DND-41 (cell line): ENCODE results near the gene FAM120A.

Experiments
- ATAC-seq: fragments of 200-7000 bp; cut with Tn5 transposase; 3 replicates; pipeline ENCODE4 v1.9.1; 2021; ENCODE audit warnings: low read depth; ENCODE audit not compliant: insufficient read depth
- DNase-seq: peaks from one replicate; pipeline ENCODE4 v3.0.0-alpha.2; 2020
- H2AFZ ChIP-seq: 2 replicates; pipeline ENCODE4 v1.6.0; 2012; ENCODE audit warnings: low read depth, low read length
- H3K27ac ChIP-seq: 2 replicates; pipeline ENCODE4 v1.5.1; 2012; ENCODE audit warnings: low read length, inconsistent platforms
- H3K27me3 ChIP-seq: fragments of 200-600 bp; sonication (generic); 2 replicates; pipeline ENCODE4 v1.6.0; 2012; ENCODE audit warnings: low read length, mild to moderate bottlenecking, inconsistent platforms; ENCODE audit not compliant: insufficient read depth, poor library complexity
- H3K36me3 ChIP-seq: 2 replicates; pipeline ENCODE4 v1.5.1; 2012; ENCODE audit warnings: low read length, inconsistent platforms; ENCODE audit not compliant: insufficient read depth
- H3K4me1 ChIP-seq: 2 replicates; pipeline ENCODE4 v1.5.1; 2012; ENCODE audit warnings: mild to moderate bottlenecking, low read length; ENCODE audit not compliant: insufficient read depth
- H3K4me2 ChIP-seq: 2 replicates; pipeline ENCODE4 v1.6.0; 2012; ENCODE audit warnings: mild to moderate bottlenecking, moderate library complexity, low read length, inconsistent platforms; ENCODE audit not compliant: insufficient read depth
- H3K4me3 ChIP-seq, 2 experiments: fragments of 200-600 bp in 1 of 2; shearing (Covaris generic) in 1 of 2; 2 replicates each; pipeline ENCODE4 v1.5.1; 2012 to 2016; ENCODE audit warnings: inconsistent platforms in 2 of 2, low read length in 2 of 2, mild to moderate bottlenecking in 2 of 2, low read depth in 1 of 2, moderate library complexity in 1 of 2
- H3K79me2 ChIP-seq: 2 replicates; pipeline ENCODE4 v1.6.0; 2012; ENCODE audit warnings: low read length, inconsistent platforms; ENCODE audit not compliant: insufficient read depth
- H3K9ac ChIP-seq: 2 replicates; pipeline ENCODE4 v1.6.0; 2012; ENCODE audit warnings: low read depth, mild to moderate bottlenecking, inconsistent platforms, low read length, moderate library complexity
- H3K9me3 ChIP-seq: 2 replicates; pipeline ENCODE4 v1.5.1; 2012; ENCODE audit warnings: low read length, moderate library complexity, mild to moderate bottlenecking, inconsistent platforms; ENCODE audit not compliant: insufficient read depth, severe bottlenecking
- H4K20me1 ChIP-seq: 2 replicates; pipeline ENCODE4 v1.6.0; 2012; ENCODE audit warnings: low read length; ENCODE audit not compliant: insufficient read depth
- CTCF ChIP-seq: IDR thresholded peaks from 2 replicates; pipeline ENCODE4 v1.5.1; 2012; ENCODE audit warnings: borderline replicate concordance, low read length, moderate library complexity, mild to moderate bottlenecking; ENCODE audit not compliant: poor library complexity, severe bottlenecking; ENCODE audit errors: extremely low read depth
- EZH2 ChIP-seq: IDR thresholded peaks from 3 replicates; pipeline ENCODE4 v1.6.1; 2012; ENCODE audit warnings: borderline replicate concordance, low read depth, mild to moderate bottlenecking, moderate library complexity, low read length, inconsistent platforms; ENCODE audit not compliant: severe bottlenecking

The FAM120A gene

GRCh38 chr9:93576258-93577077 lies 125.0 kb downstream of the FAM120A start, which contains the start of gene PHF2:
Gene PHF2 (plus strand): TSS chr9:93576584. CDS start chr9:93576774, 190 bp downstream.
- no peak for TF ChIP-seq EZH2
- no peak for TF ChIP-seq CTCF
- no peaks in the 10 kb centered on the region for H3K36me3 ChIP-seq
- peak within 1 kb of the TSS; percentile 86 for H3K4me2 ChIP-seq
- peak; percentile 61 for ATAC-seq
- peaks cover 66% of the 10 kb centered on the region for H3K79me2 ChIP-seq
- no peaks in the 10 kb centered on the region for H3K27me3 ChIP-seq
- peaks cover 40% of the 10 kb centered on the region for H3K4me1 ChIP-seq
- H3K9me3 ChIP-seq, result no peaks in the 10 kb centered on the region
- H4K20me1 ChIP-seq, result peaks cover 27% of the 10 kb centered on the region
- peak within 1 kb of the TSS; percentile 88 for H3K27ac ChIP-seq
- H3K4me3 ChIP-seq, result peak within 1 kb of the TSS; percentile 55 to 83; a peak in 3 of 4 replicates
- H3K9ac ChIP-seq, result peak within 1 kb of the TSS; percentile 77
- H2AFZ ChIP-seq, result peak within 1 kb of the TSS; percentile 81
- peak; percentile 30 for DNase-seq

GRCh38 chr9:93577078-93577974 lies 125.8 kb downstream of the FAM120A start:
- TF ChIP-seq EZH2 (no peak), CTCF (no peak)
- H3K4me1 ChIP-seq, result peaks cover 41% of the 10 kb centered on the region
- peaks cover 74% of the 10 kb centered on the region for H3K79me2 ChIP-seq
- peak overlapping the region; percentile 77 for H3K9ac ChIP-seq
- peak overlapping the region; percentile 86 for H3K4me2 ChIP-seq
- DNase-seq (peak; percentile 33), ATAC-seq (peak; percentile 25)
- H3K36me3 ChIP-seq, result no peaks in the 10 kb centered on the region
- no peaks in the 10 kb centered on the region for H3K27me3 ChIP-seq
- H3K27ac ChIP-seq, result peak overlapping the region; percentile 75
- H3K4me3 ChIP-seq, result peak overlapping the region; percentile 49 to 83; a peak in 3 of 4 replicates
- H2AFZ ChIP-seq, result peak overlapping the region; percentile 59
- H4K20me1 ChIP-seq, result peaks cover 36% of the 10 kb centered on the region
- H3K9me3 ChIP-seq, result no peaks in the 10 kb centered on the region

- ATAC-seq (peak; percentile 5; the same call in 1 of the 3 replicates), DNase-seq (peak; percentile 9)
- H3K36me3 ChIP-seq, result no peaks in the 10 kb centered on the region
- no peak overlapping the region for H2AFZ ChIP-seq
- H4K20me1 ChIP-seq, result peaks cover 39% of the 10 kb centered on the region
- peak overlapping the region; percentile 49 to 83; a peak in 3 of 4 replicates for H3K4me3 ChIP-seq
- H3K4me1 ChIP-seq, result peaks cover 44% of the 10 kb centered on the region
- H3K27me3 ChIP-seq, result no peaks in the 10 kb centered on the region
- H3K27ac ChIP-seq, result peak overlapping the region; percentile 75
- H3K9ac ChIP-seq, result peak overlapping the region; percentile 77
- TF ChIP-seq CTCF, result no peak
- no peak for TF ChIP-seq EZH2
- peaks cover 82% of the 10 kb centered on the region for H3K79me2 ChIP-seq
- H3K9me3 ChIP-seq, result no peaks in the 10 kb centered on the region
- peak overlapping the region; percentile 86 for H3K4me2 ChIP-seq
Measured at GRCh38 chr9:93577975-93578682, 126.6 kb downstream of the FAM120A start.
